Measurements from ENCODE around the gene RAMP1. TPM values are rescaled to one million over a fixed set of nuclear protein-coding genes. Genes with fewer than 3 reads are reported as not detected.
A peak's percentile ranks its signal among the peaks of the same experiment; 100 is the strongest.
"Not testable (repeated sequence)": the region's sequence is repeated elsewhere in the genome, so short reads cannot be mapped to it uniquely, and the experiment has no call there.

The RAMP1 gene
- total RNA-seq, 1 donor from 2014 or later = 151 TPM

DNA sequence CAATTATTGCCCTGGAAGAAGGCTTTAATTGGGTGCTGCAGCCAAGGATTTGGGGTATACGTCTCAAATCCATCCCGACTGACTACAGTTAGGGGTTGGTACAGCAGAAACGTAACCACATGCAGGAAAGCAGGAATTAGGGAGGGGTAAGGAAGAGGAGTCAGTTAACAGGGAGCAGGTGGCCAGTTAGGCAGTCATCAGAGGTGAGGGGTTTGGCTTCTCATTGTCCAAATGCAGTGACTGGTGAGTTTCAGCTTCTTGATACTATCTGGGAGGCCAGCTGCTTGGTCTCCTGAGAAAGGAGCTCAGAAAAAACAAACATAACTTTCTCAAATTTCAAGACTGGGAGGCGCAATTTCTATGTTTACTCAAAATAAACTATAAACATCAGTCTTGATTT is 68.6 kb downstream of the RAMP1 start:
- no peak for DNase-seq
- intact Hi-C loops (cut with micrococcal nuclease) = no loop called here
- no peak for ATAC-seq

DNA sequence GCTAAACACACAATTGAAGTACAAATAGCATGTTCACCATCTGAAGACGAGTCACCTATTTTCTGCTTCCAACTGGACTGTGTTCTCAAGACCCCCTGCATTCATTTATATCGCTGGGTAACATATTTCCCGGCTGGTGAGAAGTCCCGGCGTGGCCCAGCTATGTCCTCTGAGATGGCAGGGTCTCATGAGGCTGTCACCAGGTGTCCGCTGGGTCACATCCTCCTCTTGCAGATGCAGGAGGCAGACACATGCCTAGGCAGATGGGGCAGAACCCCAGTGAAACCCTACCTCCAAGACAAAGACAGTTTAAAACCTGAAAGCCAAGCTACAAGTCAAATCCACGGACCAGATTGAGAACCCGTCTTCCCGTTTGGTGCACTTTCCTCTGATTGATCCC is 70.6 kb downstream of the RAMP1 start:
- intact Hi-C loops (cut with micrococcal nuclease) = no loop called here
- DNase-seq (no peak), ATAC-seq (no peak)

DNA sequence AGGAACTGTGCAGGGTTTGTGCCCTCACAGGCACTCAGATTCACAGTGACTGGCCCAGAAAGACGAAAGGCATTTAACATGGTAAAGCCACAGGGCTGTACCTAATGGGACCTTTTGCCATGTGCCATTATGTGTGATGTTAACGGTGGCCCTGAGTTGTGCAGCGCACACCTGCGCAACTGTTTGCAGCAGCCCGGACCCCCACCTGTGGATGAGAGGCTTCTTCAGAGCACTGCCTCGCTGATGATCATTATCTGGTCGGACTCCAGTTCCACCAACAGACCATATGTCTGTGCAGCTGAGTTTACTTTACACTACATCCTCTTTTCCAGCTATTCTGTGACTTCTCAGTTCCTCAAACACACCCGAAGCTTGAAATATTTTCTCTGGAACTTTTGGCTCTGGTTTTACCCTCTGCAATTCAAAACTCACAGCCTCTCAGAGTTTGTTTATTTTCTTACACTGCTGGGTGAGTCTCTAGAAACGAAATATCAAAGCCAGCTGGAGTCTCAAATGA is 71.8 kb downstream of the RAMP1 start:
- ATAC-seq (no peak), DNase-seq (no peak)
- intact Hi-C loops (cut with micrococcal nuclease) = no loop called here

DNA sequence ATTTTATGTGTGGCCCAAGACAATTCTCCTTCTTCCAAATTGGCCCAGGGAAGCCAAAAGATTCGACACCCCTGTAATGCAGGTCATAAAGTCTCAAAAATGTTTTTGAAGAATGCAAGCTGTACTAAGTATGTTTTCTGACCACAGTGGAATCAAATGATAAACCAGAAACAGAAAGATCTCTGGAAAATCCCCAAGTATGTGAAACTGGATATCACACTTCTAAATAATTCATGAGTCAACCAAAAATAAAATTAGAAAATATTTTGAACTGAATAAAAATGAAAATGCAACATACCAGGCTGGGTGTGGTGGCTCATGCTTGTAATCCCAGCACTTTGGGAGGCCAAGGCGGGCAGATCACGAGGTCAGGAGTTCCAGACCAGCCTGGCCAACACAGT is 73.3 kb downstream of the RAMP1 start:
- intact Hi-C loops (cut with micrococcal nuclease) = no loop called here
- ATAC-seq = no peak
- DNase-seq = no peak

DNA sequence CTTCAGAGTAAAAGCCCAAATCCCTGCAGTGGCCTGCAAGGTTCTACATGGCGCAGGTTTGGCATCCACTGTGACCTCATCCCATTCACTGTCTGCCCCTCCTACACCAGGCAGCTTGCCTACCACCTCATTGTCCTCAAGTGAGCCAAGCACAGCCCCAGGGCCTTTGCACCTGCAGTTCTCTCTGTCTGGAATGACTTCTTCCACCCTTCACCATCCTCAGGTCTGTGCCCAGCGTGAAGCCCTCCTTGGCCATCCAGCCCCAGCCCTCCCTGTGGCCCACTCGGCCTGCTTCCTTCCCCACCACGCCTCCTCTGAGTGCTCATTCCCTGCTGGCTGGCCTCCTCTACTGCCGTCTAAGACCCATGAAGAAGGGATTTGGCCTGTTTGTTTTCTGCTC is 74.8 kb downstream of the RAMP1 start:
- intact Hi-C loops (cut with micrococcal nuclease) = no loop called here
- no peak for ATAC-seq
- DNase-seq = no peak

DNA sequence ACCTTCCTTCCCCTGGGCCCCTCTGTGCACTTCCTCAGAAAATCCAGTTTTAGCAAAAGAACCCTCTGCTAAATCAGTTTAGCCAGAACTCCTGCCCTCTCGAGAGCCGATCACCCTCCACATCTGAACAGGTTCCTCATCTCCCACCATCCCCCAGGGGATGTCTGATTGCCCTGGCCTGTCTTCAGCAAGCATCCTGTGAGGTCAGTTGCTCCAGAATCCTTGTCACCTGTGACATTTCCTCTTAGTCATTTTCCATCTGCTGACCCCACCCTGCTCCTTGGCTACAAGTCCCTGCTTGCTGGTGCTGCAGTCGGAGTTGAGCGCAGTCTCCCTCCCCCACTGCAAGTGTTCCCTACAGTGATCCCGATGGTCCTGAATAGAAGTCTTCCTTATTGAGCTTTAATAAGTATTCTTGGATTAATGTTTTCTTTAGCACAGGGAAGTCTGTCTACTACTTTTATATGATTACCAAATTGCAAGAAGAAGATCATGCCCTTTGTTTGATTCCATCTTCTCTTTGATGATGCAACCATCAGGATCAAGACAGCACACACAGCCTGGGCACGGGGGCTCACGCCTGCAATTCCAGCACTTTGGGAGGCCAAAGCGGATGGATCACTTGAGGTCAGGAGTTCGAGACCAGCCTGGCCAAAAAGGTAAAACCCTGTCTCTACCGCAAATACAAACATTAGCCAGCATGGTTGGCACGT is 76.5 kb downstream of the RAMP1 start:
- ATAC-seq (peak; percentile 57), DNase-seq (no peak)
- intact Hi-C loops (cut with micrococcal nuclease) = no loop called here

DNA sequence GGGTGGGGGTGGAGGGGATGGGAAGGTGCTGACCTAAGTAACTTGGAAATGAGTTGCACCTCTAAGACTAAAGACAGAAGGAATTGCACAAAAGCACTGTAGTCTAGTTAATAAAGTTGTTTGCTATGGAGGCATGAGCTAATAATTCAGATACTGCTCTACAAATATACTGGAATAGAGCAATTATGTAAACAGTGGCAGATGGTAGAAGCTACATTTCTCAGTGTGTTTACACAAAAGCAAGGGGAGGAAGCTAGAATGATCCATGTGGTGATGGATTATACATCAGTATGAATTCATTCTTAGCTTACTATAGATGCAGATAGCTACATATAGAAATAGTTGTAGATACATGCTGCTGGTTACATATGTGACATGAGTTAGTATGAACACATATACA is 79.8 kb downstream of the RAMP1 start:
- intact Hi-C loops (cut with micrococcal nuclease) = no loop called here
- DNase-seq (no peak), ATAC-seq (no peak)

DNA sequence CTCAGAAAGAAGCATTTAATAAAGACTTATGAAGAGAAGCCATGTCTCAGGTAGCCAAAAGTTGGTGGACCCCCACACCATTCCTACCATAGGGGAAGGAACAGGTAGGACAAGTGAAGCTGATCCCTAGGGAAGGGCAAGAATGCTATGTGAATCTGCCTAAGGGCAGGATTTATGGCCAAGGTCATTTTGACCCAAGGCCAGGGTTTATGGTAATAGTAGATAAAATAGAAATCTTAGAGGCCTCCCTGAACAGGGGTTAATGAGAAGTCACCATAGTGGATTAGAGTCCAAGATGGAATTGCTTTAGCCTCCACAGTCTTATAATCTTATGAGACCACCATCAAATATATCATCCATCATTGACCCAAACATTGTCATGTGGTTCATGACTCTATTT is 81.4 kb downstream of the RAMP1 start:
- intact Hi-C loops (cut with micrococcal nuclease) = no loop called here
- ATAC-seq (no peak), DNase-seq (no peak)

DNA sequence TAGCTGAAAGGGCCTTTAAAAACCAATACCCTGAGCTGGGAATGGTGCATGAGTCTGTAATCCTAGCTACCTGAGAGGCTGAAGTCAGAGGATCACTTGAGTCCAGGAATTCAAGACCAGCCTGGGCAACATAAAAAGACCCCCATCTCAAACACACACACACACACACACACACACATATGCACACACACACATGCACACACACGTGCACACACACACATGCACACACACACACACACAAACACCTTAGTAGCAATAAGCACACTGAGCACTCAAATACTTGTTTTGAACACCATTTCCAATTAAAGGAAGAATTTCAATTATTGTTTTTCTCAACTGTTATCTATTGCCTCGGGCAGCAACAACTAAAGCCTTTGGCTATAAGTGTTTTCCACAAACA is 81.8 kb downstream of the RAMP1 start:
- no peak for DNase-seq
- no peak for ATAC-seq
- intact Hi-C loops (cut with micrococcal nuclease) = no loop called here

DNA sequence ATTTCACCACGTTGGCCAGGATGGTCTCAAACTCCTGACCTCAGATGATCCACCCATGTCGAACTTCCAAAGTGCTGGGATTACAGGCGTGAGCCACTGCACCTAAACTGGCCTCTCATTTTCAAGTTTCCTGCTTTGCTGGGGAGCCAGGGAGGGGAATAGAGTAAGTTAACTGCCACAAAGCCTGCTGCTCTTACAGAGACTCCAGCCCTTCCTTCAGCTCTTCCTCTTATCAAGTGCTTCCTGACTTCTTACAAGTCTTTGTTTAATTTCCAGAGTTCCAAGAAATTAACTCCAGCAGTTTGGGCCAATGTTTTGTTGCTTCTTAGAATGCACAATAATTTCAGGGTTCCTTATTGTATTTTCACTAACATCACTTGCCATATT is 83.1 kb downstream of the RAMP1 start:
- DNase-seq (no peak), ATAC-seq (no peak)
- intact Hi-C loops (cut with micrococcal nuclease) = no loop called here

DNA sequence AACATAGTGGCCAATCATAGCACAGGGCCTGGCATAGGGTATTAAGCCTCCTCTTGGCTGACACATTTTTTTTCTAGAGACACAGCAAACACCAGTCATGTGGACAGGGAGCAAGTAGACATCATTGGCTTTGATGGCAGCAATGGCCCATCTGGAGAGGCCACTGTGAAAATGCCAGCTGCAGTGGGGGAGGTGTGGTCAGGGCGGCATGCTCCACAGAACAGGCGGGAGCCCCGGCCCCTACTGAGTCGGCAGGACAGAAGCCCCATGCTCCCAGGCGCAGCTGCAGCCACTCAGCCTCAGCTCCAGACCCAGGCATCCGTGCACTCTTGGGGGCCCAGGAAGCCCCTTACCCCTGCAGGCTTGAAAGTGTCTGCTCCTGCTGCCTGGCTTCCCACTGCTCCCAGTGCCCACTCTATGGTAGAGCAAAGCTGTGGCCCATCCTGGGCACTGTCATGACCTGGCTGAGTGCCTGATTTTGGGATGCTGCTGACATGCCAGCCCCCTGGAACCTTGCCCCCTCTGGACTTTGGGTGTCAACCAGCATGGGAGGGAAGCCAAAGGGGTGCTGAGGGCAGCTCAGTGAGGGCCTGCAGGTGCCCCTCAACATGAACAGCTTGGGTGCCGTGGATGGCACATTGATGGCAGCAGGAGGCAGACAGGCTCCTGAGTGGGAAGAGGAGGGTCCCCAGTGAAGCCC is 84.1 kb downstream of the RAMP1 start:
- DNase-seq (no peak), ATAC-seq (no peak)
- intact Hi-C loops (cut with micrococcal nuclease) = no loop called here

DNA sequence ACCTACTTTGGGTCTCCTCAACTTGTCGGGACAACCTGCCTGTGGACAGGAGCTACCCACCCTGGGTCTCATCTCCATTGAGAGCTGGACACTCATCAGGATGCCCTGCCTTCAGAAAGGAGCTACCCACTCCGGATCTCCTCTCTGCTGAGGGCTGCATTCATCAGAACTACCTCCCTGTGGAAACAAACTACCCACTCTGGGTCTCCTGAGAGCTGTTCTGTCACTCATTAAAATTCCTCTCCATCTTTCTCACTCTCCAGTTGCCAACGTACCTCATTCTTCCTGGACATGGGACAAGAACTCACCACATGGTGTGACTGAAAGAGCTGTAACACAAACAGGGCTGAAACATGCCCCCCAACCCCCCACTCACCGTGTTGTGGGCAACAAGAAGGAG is 84.9 kb downstream of the RAMP1 start:
- intact Hi-C loops (cut with micrococcal nuclease) = no loop called here
- DNase-seq (no peak), ATAC-seq (no peak)

DNA sequence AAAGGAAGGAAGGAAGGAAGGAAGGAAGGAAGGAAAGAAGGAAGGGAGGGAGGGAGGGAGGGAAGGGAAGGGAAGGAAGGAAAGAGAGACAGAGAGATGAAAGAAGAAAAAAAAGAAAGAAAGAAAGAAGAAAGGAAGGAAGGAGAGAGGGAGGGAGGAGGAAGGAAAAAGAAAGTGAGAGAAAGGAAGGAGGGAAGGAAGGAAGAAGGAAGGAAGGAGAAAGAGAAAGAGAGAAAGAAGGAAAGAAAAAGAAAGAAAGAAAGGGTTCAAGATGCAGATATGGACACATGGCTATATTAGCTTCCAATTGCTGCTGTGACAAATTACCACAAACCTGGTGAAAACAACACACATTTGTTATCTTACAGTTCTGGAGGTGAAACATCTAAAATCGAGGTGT is 87.0 kb downstream of the RAMP1 start:
- intact Hi-C loops (cut with micrococcal nuclease) = no loop called here
- no peak for ATAC-seq

DNA sequence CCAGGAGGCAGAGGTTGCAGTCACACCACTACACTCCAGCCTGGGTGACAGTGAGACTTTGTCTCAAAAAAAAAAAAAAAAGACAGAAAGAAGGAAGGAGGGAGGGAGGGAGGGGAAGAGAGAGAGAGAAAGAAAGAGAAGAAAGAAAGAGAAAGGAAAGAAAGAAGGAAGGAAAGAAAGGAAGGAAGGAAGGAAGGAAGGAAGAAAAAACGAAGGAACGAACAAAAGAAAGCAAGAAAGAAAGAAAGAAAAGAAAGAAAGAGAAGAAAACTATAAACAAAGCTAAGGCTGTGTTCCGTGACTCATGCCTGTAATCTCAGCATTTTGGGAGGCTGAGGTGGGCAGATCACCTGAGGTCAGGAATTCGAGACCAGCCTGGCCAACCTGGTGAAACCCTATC is 91.9 kb downstream of the RAMP1 start:
- intact Hi-C loops (cut with micrococcal nuclease); ATAC-seq; DNase-seq: not testable (repeated sequence)

More for the DNA sequence above, 87.0 kb downstream of the RAMP1 start:
- DNase-seq = no peak

DNA sequence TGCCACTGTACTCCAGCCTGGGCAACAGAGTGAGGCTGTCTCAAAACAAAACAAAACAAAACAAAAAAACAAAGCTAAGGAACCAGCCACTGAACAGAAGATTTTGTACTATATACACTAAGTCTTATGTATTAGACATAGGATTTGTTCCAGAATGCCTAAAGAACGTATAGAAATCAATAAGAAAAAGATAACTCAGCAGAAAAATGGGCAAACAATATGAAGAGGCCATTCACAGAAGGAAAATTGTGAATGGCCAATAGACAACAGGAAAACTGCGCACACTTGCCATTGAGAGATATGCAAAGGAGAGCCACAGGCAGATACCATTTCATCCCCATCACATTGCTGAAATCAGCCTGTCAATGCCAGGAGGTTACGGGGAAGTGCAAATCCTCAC is 92.5 kb downstream of the RAMP1 start:
- intact Hi-C loops (cut with micrococcal nuclease) = no loop called here
- DNase-seq = no peak
- ATAC-seq = no peak

DNA sequence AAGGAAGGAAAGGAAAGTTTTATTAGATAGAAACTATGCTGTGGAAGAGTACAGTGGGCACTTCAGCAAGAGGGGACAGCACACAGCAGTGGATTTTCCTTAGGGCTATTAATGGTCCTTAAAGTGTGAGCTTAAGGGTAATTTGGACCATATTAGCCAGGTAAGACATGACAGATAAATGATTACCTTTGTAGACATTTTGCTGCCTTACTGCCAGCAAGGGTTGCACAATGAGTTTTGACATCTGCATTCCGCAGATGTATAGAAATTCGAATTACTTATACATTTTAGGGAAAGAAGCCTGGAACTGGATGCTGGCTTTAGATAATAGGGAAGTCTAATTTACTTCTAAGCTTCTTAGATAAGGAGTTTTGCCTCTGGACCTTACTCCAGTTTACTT is 93.4 kb downstream of the RAMP1 start:
- ATAC-seq (no peak), DNase-seq (no peak)
- intact Hi-C loops (cut with micrococcal nuclease) = no loop called here

DNA sequence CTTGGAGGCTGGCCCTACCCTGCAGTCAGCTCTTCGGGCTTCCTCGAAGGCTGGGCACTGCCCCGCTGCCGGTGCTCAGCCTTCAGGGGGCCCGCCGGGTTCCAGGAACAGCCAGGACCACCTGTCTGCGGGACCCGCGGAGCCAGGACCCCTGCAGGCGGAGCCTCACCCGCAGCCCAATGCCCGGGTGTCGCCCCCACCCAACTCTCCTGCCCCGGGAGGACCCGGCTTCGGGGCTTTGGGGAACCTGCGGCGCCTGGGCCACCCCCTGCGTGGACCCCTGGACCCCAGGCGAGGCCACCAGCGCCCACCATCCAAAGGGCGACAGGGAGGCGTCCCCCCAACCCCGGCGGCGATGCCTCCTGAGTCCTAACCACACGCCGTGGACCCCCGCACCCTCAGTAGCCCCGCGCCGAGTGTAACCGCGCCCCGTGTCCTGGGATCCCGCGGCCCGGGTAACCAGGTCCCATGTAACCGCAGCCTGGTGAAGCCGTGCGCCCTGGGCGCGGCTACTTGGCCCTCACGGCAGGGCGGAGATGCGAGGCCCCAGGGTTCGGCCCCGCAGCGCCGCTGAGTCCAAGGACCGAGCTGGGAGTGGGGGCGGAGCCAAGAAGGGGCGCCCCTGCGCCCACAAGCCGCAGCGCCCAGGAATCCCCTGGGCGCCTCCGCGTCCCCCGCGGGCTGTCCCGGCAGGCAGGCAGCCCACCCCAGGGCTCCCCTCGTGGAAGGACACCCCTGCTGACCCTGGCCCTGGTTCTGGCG is 96.4 kb downstream of the RAMP1 start:
- intact Hi-C loops (cut with micrococcal nuclease) = no loop called here
- ATAC-seq (peak; percentile 38), DNase-seq (no peak)

DNA sequence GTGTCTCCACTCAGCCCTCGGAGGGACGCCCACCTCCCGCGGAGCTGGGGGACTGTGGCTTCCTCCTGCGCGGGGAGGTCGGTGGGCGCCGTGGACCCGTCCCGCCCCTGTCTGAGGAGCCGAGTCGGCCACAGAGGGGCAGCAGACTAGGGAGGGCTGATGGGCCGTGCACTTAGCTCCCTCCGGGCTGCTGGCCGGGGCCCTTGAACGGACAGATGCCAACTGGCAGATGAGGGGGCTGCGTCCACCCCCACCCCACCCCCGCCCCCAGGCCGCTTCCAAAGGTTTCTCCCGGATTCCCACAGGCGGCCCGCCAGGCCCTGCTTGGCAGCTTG is 96.9 kb downstream of the RAMP1 start:
- ATAC-seq (peak; percentile 43), DNase-seq (no peak)
- intact Hi-C loops (cut with micrococcal nuclease) = no loop called here

DNA sequence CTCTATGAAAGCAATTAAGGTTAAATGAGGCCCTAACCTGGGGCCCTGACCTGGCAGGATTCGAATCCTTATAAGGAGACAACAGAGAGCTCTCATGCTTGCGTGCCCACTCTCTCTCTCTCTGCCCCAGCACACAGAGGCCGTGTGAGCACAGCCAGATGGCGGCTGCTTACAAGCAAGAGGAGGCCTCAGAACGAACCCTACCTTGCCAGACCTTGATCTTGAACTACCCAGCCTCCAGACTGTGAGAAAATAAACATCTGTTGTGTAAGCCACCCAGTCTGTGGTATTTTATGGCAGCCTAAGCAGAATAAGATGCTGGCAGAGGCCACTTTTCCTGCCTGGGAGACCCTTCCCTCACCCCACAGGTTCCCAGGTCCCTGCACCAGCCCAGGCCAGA is 102.2 kb downstream of the RAMP1 start:
- DNase-seq (no peak), ATAC-seq (no peak)
- intact Hi-C loops (cut with micrococcal nuclease) = no loop called here
